ENCODE results near the gene TOR4A.

The TOR4A gene

DNA sequence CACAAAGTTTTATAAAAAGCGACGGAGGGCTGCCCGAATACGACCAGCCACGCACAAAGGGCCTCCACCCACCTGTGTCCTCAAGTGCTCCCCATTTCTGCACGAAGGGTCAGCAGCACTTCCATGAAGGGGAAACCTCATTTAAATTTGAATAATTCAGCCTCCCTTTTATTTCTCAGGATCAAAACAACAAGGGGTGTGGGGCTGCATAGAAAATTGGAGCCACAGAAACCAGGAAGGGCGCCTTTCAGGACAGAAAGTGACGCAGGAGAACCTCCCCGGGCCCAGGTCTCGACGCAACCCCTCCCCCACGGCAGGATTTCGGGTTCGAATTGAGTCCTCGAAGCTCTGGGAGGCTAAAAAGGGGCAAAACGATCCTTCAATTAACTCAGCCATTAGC, 22.4 kb downstream of the TOR4A start:
- H3K27me3 ChIP-seq (ENCODE audit: insufficient read depth, low read depth, severe bottlenecking): peaks cover 2% of the 10 kb centered on the region

GRCh38 chr9:137300567-137301080, 23.1 kb downstream of the TOR4A start:
- no peaks in the 10 kb centered on the region for H3K9me3 ChIP-seq (ENCODE audit: severe bottlenecking)
- peaks cover 2% of the 10 kb centered on the region for H3K27me3 ChIP-seq (ENCODE audit: insufficient read depth, low read depth, severe bottlenecking)
- DNase-seq: peak; percentile 46
- TF ChIP-seq, protein P1, sequence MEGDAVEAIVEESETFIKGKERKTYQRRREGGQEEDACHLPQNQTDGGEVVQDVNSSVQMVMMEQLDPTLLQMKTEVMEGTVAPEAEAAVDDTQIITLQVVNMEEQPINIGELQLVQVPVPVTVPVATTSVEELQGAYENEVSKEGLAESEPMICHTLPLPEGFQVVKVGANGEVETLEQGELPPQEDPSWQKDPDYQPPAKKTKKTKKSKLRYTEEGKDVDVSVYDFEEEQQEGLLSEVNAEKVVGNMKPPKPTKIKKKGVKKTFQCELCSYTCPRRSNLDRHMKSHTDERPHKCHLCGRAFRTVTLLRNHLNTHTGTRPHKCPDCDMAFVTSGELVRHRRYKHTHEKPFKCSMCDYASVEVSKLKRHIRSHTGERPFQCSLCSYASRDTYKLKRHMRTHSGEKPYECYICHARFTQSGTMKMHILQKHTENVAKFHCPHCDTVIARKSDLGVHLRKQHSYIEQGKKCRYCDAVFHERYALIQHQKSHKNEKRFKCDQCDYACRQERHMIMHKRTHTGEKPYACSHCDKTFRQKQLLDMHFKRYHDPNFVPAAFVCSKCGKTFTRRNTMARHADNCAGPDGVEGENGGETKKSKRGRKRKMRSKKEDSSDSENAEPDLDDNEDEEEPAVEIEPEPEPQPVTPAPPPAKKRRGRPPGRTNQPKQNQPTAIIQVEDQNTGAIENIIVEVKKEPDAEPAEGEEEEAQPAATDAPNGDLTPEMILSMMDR (IDR thresholded peaks at IDR 0.05; ENCODE audit: low read depth, low read length): no peak
- H3K27ac ChIP-seq: peak overlapping the region; percentile 56; the same call in 1 of the 2 replicates
- H3K36me3 ChIP-seq: peaks cover 10% of the 10 kb centered on the region
- H3K4me3 ChIP-seq (ENCODE audit: low read depth, low read length): peak overlapping the region; percentile 68

More for the DNA sequence above, 22.4 kb downstream of the TOR4A start:
- TF ChIP-seq, protein P1 (IDR thresholded peaks at IDR 0.05; ENCODE audit: low read depth, low read length): no peak
- Histone ChIP-seq H3K9me3 (ENCODE audit: severe bottlenecking) (no peaks in the 10 kb centered on the region), H3K36me3 (peaks cover 10% of the 10 kb centered on the region), H3K27ac (no peak overlapping the region), H3K4me3 (ENCODE audit: low read depth, low read length) (peak overlapping the region; percentile 68)
- peak; percentile 15 for DNase-seq

DNA sequence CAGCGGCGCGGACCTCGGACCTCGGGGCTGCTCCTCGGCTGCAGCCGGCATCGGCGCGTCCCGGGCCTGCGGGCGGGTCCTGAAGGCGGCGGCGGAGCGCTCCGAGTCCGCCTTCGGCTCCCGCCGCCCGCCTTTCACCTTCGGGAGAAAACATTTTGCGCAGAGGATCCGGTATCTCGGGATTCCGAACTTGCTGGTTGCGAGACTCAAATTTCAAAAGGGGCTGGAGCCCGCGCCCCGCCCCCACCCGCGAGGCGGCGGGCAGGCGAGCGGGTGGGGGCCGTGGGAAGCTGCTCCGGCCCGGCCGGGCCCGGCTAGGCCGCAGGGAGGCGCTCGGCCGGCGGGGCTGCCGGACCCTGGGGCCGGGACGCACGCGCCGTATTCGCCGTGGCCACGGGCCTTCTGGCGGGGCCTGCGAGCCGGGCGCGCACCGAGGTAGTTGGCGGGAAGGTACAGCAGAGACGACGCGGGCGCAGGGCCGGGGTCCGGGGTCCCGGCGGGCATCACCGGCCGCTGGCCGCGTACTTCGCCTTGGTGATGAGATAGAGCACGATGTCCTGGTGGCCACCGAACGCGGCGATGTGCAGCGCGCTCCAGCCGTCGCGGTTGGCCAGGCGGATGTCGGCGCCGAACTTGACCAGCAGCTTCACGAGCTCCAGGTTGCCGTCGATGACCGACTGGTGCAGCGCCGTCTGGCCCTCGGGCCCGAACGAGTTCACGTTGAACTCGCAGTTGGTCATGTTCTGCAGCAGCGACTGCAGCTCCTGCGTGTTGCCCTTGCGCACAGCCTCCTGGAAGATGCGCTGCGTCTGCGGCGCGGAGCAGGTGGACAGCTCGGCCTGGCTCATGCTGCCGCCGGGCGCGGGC, 23.8 kb downstream of the TOR4A start:
- peak; percentile 59 for DNase-seq
- Histone ChIP-seq H3K27ac (peak overlapping the region; percentile 72), H3K9me3 (ENCODE audit: severe bottlenecking) (no peaks in the 10 kb centered on the region), H3K27me3 (ENCODE audit: insufficient read depth, low read depth, severe bottlenecking) (peaks cover 2% of the 10 kb centered on the region), H3K4me3 (ENCODE audit: low read depth, low read length) (peak overlapping the region; percentile 68), H3K36me3 (peaks cover 10% of the 10 kb centered on the region)
- TF ChIP-seq, protein P1 (IDR thresholded peaks at IDR 0.05; ENCODE audit: low read depth, low read length): peak; percentile 44; the same call in 1 of the 2 replicates

DNA sequence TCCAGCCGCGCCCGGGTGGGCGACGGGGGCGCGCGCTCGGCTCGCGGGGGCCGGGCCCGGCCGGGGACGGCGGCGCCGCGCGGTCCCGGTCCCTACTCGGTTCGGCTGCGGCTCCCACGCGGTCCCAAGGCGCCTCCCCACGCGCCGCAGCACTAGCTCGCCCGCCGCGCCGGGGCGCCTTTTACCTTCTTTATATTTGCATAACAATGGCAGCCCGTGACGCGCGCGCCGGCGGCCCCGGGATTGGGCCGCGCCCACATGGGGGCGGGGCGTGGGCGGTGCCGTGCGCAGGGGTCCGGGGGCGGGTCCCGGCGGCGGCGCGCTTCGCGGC, 24.6 kb downstream of the TOR4A start, which contains the start of gene NRARP:
TSS of gene NRARP (minus strand) at position 154 of the 331 bp plus-strand sequence. CDS start 343 bp downstream, outside the sequence.
- H3K36me3 ChIP-seq: peaks cover 10% of the 10 kb centered on the region
- H3K27ac ChIP-seq: peak within 1 kb of the TSS; percentile 78
- TF ChIP-seq, protein P1 (IDR thresholded peaks at IDR 0.05; ENCODE audit: low read depth, low read length): no peak
- H3K9me3 ChIP-seq (ENCODE audit: severe bottlenecking): no peaks in the 10 kb centered on the region
- DNase-seq: peak; percentile 92
- H3K4me3 ChIP-seq (ENCODE audit: low read depth, low read length): peak within 1 kb of the TSS; percentile 68
- no peaks in the 10 kb centered on the region for H3K27me3 ChIP-seq (ENCODE audit: insufficient read depth, low read depth, severe bottlenecking)

GRCh38 chr9:137302449-137303150, 25.1 kb downstream of the TOR4A start:
- H3K36me3 ChIP-seq: peaks cover 10% of the 10 kb centered on the region
- no peaks in the 10 kb centered on the region for H3K9me3 ChIP-seq (ENCODE audit: severe bottlenecking)
- peak overlapping the region; percentile 60 for H3K4me3 ChIP-seq (ENCODE audit: low read depth, low read length)
- peak; percentile 26 for DNase-seq
- H3K27me3 ChIP-seq (ENCODE audit: insufficient read depth, low read depth, severe bottlenecking): no peaks in the 10 kb centered on the region
- peak overlapping the region; percentile 78 for H3K27ac ChIP-seq
- TF ChIP-seq, protein P1 (IDR thresholded peaks at IDR 0.05; ENCODE audit: low read depth, low read length): peak; percentile 59; the same call in 1 of the 2 replicates

Measured in WERI-Rb-1 (cell line).